ENCODE measurements around the gene TMEM82. TPM values are rescaled to one million over a fixed set of nuclear protein-coding genes. Genes with fewer than 3 reads are reported as not detected.

The TMEM82 gene
- total RNA-seq, 4 donors from 2014 or later, result not detected

- TF ChIP-seq CTCF (IDR thresholded peaks at IDR 0.05; ENCODE audit: low read depth), result no peak
Observed at GRCh38 chr1:15755021-15755645, 12.8 kb downstream of the TMEM82 start.

- no peak for TF ChIP-seq CTCF (IDR thresholded peaks at IDR 0.05; ENCODE audit: low read depth)
Observed at GRCh38 chr1:15755646-15756040, 13.3 kb downstream of the TMEM82 start.

- no peak for TF ChIP-seq CTCF (IDR thresholded peaks at IDR 0.05; ENCODE audit: low read depth)
Observed at GRCh38 chr1:15756143-15757015, 14.1 kb downstream of the TMEM82 start.

DNA sequence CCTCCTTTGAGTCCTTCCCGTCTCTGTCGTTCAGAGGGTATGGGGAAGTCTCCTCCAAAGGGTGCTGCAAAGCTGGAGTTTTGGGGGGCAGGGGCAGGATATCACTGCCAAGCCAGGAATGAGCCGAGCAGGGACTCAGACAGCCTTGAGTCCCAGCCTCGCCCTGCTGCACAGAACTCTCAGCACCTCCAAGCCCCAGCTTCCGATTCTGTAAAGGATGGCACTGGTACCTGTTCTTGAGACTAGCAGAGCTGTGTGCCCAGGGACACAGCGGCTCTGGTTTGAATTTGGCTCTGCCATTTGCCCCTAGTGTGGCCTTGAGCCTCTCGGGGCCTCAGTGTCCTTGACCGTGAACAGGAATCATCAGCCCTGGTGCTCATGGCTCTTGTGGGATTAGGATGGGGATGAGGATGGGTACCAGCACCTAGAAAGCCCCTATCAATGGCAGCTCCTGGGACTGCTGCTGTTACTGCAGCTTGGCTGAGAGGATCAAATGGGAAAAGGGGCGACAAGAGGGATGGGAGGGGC, 14.8 kb downstream of the TMEM82 start:
- TF ChIP-seq CTCF (IDR thresholded peaks at IDR 0.05; ENCODE audit: low read depth), result no peak

DNA sequence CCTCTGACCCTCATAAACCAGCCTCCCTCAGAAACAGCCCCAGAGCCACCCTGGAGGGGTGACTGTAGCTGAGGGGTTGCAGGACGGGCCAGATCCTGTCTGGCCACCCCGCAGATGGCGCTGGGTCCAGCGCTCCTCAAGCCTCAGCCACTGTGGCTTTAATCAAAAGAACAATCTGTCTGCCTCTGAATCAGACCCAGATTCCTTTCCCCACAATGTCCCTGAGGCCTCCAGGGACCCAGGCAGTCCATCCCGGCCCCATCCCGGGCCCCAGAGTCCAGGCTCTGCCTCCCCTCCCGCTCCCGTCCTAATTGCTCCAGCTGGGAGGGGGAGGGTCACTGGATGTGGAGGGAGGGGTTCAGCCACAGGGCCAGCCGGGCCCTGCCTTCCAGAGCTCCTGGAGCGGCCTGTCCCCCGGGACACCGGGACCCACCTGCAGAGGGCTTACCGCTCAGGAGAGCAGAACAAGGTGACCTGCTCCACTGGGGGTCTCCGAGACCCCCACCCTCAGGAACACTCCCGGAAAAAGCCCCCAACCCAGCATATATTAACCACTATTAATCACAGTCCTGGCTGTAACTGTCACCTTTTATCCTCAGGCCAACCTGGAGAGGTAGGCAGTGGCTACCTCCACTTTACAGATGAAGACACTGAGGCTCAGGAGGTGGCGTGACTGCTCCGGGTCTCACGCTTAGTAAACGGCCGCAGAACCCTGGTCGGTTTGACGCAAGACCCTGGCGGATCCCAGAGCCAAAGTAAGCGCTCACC, 15.5 kb downstream of the TMEM82 start:
- no peak for TF ChIP-seq CTCF (IDR thresholded peaks at IDR 0.05; ENCODE audit: low read depth)

GRCh38 chr1:15758343-15758931, 16.1 kb downstream of the TMEM82 start, which contains the start of gene FBLIM1:
TSS of gene FBLIM1 (plus strand) at chr1:15758795. CDS start at chr1:15764984, 6,189 bp downstream.
- TF ChIP-seq CTCF (IDR thresholded peaks at IDR 0.05; ENCODE audit: low read depth), result no peak

All from subcutaneous adipose tissue (tissue), 4 donors.